Astrocyte of the spinal cord (primary cell): ENCODE results near the gene BCAS3.

Experiments
- DNase-seq: peaks from one replicate; pipeline ENCODE4 v3.0.0; 2011; ENCODE audit warnings: low read depth, low spot score
- H3K4me3 ChIP-seq: 2 replicates; pipeline ENCODE4 v1.5.1; 2011; ENCODE audit warnings: low read depth, mild to moderate bottlenecking, low read length, moderate library complexity
- CTCF ChIP-seq: IDR thresholded peaks from 2 replicates; pipeline ENCODE4 v1.5.1; 2012; ENCODE audit warnings: low read depth, mild to moderate bottlenecking, low read length, inconsistent platforms
- in situ Hi-C: cut with HindIII; loops from 2 replicates; pipeline ENCODE4 v1.10.0; 2017; ENCODE audit warnings: low sequenced_read_pairs

The BCAS3 gene

GRCh38 chr17:61366076-61366714 is 688.5 kb downstream of the BCAS3 start:
- no peak for TF ChIP-seq CTCF
- no peak for DNase-seq
- H3K4me3 ChIP-seq = no peak overlapping the region
- in situ Hi-C loops = no loop called here

- no peak for TF ChIP-seq CTCF
- in situ Hi-C loops = no loop called here
These were observed 689.2 kb downstream of the BCAS3 start for GRCh38 chr17:61366715-61367413.

GRCh38 chr17:61368049-61368831 is 690.6 kb downstream of the BCAS3 start:
- in situ Hi-C loops = no loop called here
- H3K4me3 ChIP-seq = no peak overlapping the region
- no peak for TF ChIP-seq CTCF
- DNase-seq = no peak

More at GRCh38 chr17:61366715-61367413, 689.2 kb downstream of the BCAS3 start:
- no peak for DNase-seq
- H3K4me3 ChIP-seq = no peak overlapping the region

- in situ Hi-C loops = no loop called here
- H3K4me3 ChIP-seq = no peak overlapping the region
- DNase-seq = no peak
- no peak for TF ChIP-seq CTCF
These were observed 691.3 kb downstream of the BCAS3 start for GRCh38 chr17:61368832-61369450.

- in situ Hi-C loops = no loop called here
- TF ChIP-seq CTCF = no peak
- no peak for DNase-seq
- H3K4me3 ChIP-seq = no peak overlapping the region
These were observed 692.1 kb downstream of the BCAS3 start for GRCh38 chr17:61369751-61370150.

GRCh38 chr17:61371179-61371578 is 693.5 kb downstream of the BCAS3 start:
- TF ChIP-seq CTCF = no peak
- in situ Hi-C loops = no loop called here
- H3K4me3 ChIP-seq = no peak overlapping the region
- no peak for DNase-seq
